WTC11 (cell line): ENCODE data around the gene ABLIM3. TPM values are rescaled to one million over a fixed set of nuclear protein-coding genes. Genes with fewer than 3 reads are reported as not detected.

Source experiments
- AR ChIP-seq: fragments of 250-450 bp; sonication (Bioruptor Pico); IDR thresholded peaks from 2 replicates; pipeline ENCODE4 v1.9.0; 2021; ENCODE audit warnings: mild to moderate bottlenecking
- ARID4B ChIP-seq: sonication (generic); formaldehyde crosslinking; IDR thresholded peaks from 2 replicates; pipeline ENCODE4 v1.8.0; 2023; ENCODE audit warnings: missing genetic modification reagents, mild to moderate bottlenecking, borderline replicate concordance
- CREB1 ChIP-seq: sonication (generic); formaldehyde crosslinking; IDR thresholded peaks from 2 replicates; pipeline ENCODE4 v1.8.0; 2023; ENCODE audit warnings: mild to moderate bottlenecking, missing genetic modification reagents
- E2F1 ChIP-seq: sonication (generic); formaldehyde crosslinking; IDR thresholded peaks from 2 replicates; pipeline ENCODE4 v1.8.0; 2022; ENCODE audit warnings: mild to moderate bottlenecking, missing genetic modification reagents
- FOXJ3 ChIP-seq: sonication (generic); formaldehyde crosslinking; IDR thresholded peaks from 2 replicates; pipeline ENCODE4 v1.9.0; 2021; ENCODE audit warnings: missing genetic modification reagents, mild to moderate bottlenecking, borderline replicate concordance
- GRHL2 ChIP-seq: fragments of 250-450 bp; sonication (Bioruptor Pico); IDR thresholded peaks from 2 replicates; pipeline ENCODE4 v1.8.0; 2022; ENCODE audit warnings: mild to moderate bottlenecking, moderate library complexity; ENCODE audit not compliant: insufficient replicate concordance, severe bottlenecking
- GTF2I ChIP-seq: fragments of 250-450 bp; sonication (Bioruptor Pico); conservative IDR thresholded peaks from 2 replicates; pipeline ENCODE4 v1.4.0; 2021; ENCODE audit warnings: mild to moderate bottlenecking
- IRF2 ChIP-seq: sonication (generic); formaldehyde crosslinking; IDR thresholded peaks from 2 replicates; pipeline ENCODE4 v1.8.0; 2022; ENCODE audit warnings: low read depth, missing genetic modification reagents, borderline replicate concordance
- JUN ChIP-seq: sonication (generic); formaldehyde crosslinking; IDR thresholded peaks from 2 replicates; pipeline ENCODE4 v1.8.0; 2023; ENCODE audit warnings: mild to moderate bottlenecking, missing genetic modification reagents
- KAT7 ChIP-seq: sonication (generic); formaldehyde crosslinking; IDR thresholded peaks from 2 replicates; pipeline ENCODE4 v1.8.1; 2023; ENCODE audit warnings: missing genetic modification reagents, mild to moderate bottlenecking, borderline replicate concordance
- NFATC4 ChIP-seq: fragments of 250-450 bp; sonication (Bioruptor Pico); IDR thresholded peaks from 2 replicates; pipeline ENCODE4 v1.9.0; 2021; ENCODE audit warnings: mild to moderate bottlenecking
- PREB ChIP-seq: sonication (generic); formaldehyde crosslinking; IDR thresholded peaks from 2 replicates; pipeline ENCODE4 v1.8.1; 2022; ENCODE audit warnings: mild to moderate bottlenecking, missing genetic modification reagents, moderate library complexity, borderline replicate concordance
- SMAD4 ChIP-seq: sonication (generic); formaldehyde crosslinking; IDR thresholded peaks from 2 replicates; pipeline ENCODE4 v1.8.0; 2022; ENCODE audit warnings: mild to moderate bottlenecking, missing genetic modification reagents
- TCF7 ChIP-seq: sonication (generic); formaldehyde crosslinking; IDR thresholded peaks from 2 replicates; pipeline ENCODE4 v1.8.0; 2022; ENCODE audit warnings: mild to moderate bottlenecking, low read depth, missing genetic modification reagents, moderate library complexity
- ZNF396 ChIP-seq: fragments of 250-450 bp; sonication (Bioruptor Pico); IDR thresholded peaks from 2 replicates; pipeline ENCODE4 v1.8.0; 2021; ENCODE audit warnings: mild to moderate bottlenecking, moderate library complexity, borderline replicate concordance
- ZNF423 ChIP-seq: fragments of 250-450 bp; sonication (Bioruptor Pico); IDR thresholded peaks from 2 replicates; pipeline ENCODE4 v2.1.2; 2022; ENCODE audit warnings: mild to moderate bottlenecking, moderate library complexity
- ZNF425 ChIP-seq: fragments of 250-450 bp; sonication (Bioruptor Pico); conservative IDR thresholded peaks from 2 replicates; pipeline ENCODE4 v1.9.0; 2021; ENCODE audit warnings: mild to moderate bottlenecking
- ZNF671 ChIP-seq: fragments of 250-450 bp; sonication (Bioruptor Pico); IDR thresholded peaks from 2 replicates; pipeline ENCODE4 v1.8.0; 2021; ENCODE audit warnings: mild to moderate bottlenecking
- total RNA-seq: library from RNA; stranded (reverse); gene quantifications from 3 replicates; pipeline ENCODE4 v1.2.3, GENCODE V29; 2021
- TF ChIP-seq, protein P1 (sequence below): sonication (generic); formaldehyde crosslinking; IDR thresholded peaks from 2 replicates; pipeline ENCODE4 v1.8.1; 2023; ENCODE audit warnings: mild to moderate bottlenecking, missing genetic modification reagents, moderate library complexity
- TF ChIP-seq, protein P2 (sequence below): fragments of 250-450 bp; sonication (Bioruptor Pico); IDR thresholded peaks from 2 replicates; pipeline ENCODE4 v1.8.0; 2021; ENCODE audit warnings: mild to moderate bottlenecking
- TF ChIP-seq, protein P3 (sequence below): fragments of 250-450 bp; sonication (Bioruptor Pico); IDR thresholded peaks from 2 replicates; pipeline ENCODE4 v2.1.2; 2022; ENCODE audit warnings: mild to moderate bottlenecking, moderate library complexity
- TF ChIP-seq, protein P4 (sequence below): fragments of 250-450 bp; sonication (Bioruptor Pico); IDR thresholded peaks from 2 replicates; pipeline ENCODE4 v1.9.0; 2021; ENCODE audit warnings: mild to moderate bottlenecking

ABLIM3 gene
- total RNA-seq, 1 experiment from 2014 or later: 0.33 TPM

- TF ChIP-seq ZNF425 (CRISPR knock-in tag) (no peak), IRF2 (no peak), GTF2I (CRISPR knock-in tag) (no peak), ZNF396 (no peak), GRHL2 (CRISPR knock-in tag) (no peak), PREB (CRISPR knock-in tag) (no peak), KAT7 (no peak), TCF7 (CRISPR knock-in tag) (no peak), ZNF423 (CRISPR knock-in tag) (no peak), NFATC4 (no peak), SMAD4 (CRISPR knock-in tag) (no peak), CREB1 (CRISPR knock-in tag) (peak; percentile 63; the same call in 1 of the 2 replicates), ARID4B (CRISPR knock-in tag) (peak; percentile 90; the same call in 1 of the 2 replicates), AR (CRISPR knock-in tag) (no peak), FOXJ3 (CRISPR knock-in tag) (no peak), JUN (no peak), E2F1 (CRISPR knock-in tag) (peak; percentile 91), ZNF671 (no peak)
- TF ChIP-seq, protein P1, sequence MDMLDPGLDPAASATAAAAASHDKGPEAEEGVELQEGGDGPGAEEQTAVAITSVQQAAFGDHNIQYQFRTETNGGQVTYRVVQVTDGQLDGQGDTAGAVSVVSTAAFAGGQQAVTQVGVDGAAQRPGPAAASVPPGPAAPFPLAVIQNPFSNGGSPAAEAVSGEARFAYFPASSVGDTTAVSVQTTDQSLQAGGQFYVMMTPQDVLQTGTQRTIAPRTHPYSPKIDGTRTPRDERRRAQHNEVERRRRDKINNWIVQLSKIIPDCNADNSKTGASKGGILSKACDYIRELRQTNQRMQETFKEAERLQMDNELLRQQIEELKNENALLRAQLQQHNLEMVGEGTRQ (CRISPR knock-in tag): no peak
- TF ChIP-seq, protein P2, sequence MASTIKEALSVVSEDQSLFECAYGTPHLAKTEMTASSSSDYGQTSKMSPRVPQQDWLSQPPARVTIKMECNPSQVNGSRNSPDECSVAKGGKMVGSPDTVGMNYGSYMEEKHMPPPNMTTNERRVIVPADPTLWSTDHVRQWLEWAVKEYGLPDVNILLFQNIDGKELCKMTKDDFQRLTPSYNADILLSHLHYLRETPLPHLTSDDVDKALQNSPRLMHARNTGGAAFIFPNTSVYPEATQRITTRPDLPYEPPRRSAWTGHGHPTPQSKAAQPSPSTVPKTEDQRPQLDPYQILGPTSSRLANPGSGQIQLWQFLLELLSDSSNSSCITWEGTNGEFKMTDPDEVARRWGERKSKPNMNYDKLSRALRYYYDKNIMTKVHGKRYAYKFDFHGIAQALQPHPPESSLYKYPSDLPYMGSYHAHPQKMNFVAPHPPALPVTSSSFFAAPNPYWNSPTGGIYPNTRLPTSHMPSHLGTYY (CRISPR knock-in tag): no peak
- TF ChIP-seq, protein P3, sequence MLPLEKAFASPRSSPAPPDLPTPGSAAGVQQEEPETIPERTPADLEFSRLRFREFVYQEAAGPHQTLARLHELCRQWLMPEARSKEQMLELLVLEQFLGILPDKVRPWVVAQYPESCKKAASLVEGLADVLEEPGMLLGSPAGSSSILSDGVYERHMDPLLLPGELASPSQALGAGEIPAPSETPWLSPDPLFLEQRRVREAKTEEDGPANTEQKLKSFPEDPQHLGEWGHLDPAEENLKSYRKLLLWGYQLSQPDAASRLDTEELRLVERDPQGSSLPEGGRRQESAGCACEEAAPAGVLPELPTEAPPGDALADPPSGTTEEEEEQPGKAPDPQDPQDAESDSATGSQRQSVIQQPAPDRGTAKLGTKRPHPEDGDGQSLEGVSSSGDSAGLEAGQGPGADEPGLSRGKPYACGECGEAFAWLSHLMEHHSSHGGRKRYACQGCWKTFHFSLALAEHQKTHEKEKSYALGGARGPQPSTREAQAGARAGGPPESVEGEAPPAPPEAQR: no peak
- TF ChIP-seq, protein P4, sequence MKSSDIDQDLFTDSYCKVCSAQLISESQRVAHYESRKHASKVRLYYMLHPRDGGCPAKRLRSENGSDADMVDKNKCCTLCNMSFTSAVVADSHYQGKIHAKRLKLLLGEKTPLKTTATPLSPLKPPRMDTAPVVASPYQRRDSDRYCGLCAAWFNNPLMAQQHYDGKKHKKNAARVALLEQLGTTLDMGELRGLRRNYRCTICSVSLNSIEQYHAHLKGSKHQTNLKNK: no peak
Measured at GRCh38 chr5:149141224-149141956, at the start of gene ABLIM3 (continued).
